ENCODE measurements around the gene FLT4. TPM values are rescaled to one million over a fixed set of nuclear protein-coding genes. Genes with fewer than 3 reads are reported as not detected.

Gene FLT4
- total RNA-seq, 1 donor from 2014 or later = 26.8 TPM

- no peak for DNase-seq (ENCODE audit: low spot score)
These were observed 40.7 kb downstream of the FLT4 start for GRCh38 chr5:180608572-180609310.

DNA sequence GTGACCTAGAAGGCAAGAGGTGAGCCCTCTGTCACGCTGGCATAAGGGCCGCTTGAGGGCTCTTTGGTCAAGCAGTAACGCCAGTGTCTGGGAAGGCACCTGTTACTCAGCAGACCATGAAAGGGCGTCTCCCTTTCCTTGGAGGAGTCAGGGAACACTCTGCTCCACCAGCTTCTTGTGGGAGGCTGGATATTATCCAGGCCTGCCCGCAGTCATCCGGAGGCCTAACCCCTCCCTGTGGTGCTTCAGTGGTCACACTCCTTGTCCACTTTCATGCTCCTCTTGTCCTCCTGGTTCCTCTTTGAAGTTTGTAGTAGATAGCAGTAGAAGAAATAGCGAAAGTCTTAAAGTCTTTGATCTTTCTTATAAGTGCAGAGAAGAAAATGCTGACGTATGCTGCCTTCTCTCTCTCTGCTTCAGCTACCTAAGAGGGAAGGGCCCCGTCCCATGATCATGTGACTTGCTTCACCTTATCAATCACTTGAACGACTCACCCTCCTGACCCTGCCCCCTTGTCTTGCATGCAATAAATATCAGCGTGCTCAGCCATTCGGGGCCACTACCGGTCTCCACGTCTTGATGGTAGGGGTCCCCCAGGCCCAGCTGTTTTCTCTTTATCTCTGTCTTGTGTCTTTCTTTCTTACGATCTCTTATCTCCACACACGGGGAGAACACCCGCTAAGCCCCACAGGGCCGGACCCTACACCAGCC lies 41.4 kb downstream of the FLT4 start:
- no peak for DNase-seq (ENCODE audit: low spot score)

GRCh38 chr5:180606215-180606785 lies 43.1 kb downstream of the FLT4 start:
- DNase-seq (ENCODE audit: low spot score) = no peak

- no peak for DNase-seq (ENCODE audit: low spot score)
These were observed 43.7 kb downstream of the FLT4 start for GRCh38 chr5:180605554-180606214.

DNA sequence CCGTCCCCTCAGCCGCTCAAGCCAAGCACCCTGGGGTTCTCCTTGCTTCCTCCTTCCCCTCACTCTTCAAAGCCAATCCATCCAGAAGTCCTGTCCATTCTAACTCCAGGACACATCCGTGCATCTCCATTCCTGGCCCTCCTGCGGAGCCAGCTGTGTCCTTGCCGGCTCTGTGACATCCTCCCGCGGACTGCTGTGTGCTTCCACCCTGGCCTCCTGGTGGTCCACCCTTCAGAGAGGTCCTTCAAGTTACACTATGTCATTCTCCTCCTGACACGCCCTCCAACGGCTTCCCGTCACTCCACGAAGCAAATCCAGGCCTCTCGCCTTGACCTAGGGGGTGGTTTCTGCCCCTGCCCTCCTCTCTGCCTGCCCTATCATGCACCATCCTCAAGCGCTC lies 45.1 kb downstream of the FLT4 start:
- DNase-seq (ENCODE audit: low spot score) = no peak

DNA sequence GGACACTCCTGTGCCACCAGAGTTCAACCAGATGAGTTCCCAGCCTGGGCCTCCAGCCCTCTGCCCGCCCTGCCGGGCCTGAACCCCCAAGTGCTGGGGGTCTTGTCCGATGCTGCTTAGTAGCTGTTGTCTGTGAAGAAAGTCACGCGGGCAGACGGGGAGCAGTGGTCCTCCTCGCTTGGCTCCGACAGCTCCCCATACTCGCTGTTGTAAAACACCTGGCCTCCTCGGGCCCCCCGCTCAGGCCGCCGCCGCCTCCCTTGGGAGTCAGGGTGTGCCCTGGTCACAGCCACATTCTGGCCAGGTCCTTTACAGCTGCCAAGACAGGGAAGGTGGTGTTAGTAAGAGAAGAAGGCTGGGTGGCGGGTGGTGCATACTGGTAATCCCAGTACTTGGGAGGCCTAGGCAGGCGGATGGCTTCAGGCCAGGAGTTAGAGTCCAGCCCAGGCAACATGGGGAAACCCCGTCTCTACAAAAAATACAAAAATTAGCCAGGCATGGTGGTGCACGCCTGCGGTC lies 46.3 kb downstream of the FLT4 start:
- no peak for DNase-seq (ENCODE audit: low spot score)

DNA sequence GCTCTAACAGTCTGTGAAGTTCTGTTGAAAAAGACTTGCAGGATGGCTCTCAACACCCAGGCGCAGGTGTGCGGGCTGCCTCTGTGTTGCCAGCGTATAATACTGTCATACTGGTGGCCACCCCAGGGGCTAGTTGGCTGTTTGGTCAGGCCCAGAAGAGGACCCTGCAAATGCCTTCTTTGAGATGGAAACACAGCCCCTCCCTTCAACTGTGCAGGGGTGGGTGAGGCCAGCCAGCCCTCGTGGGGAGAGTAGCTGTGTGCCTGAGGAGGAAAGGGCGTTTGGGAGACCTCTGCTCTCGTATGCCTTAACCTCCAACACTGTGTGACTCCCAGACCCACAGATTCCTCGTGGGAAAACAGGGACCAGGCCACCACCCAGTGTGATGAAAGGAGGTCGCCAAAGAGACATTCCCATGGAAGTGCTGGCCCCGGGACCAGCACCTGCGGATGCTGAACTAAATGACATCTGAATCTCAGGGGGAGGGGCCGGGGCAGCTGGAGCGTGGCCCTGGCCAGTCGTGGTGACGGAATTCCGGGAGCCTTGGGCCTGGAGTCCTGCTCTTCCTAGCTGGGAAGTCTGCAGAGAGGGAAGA lies 46.8 kb downstream of the FLT4 start:
- DNase-seq (ENCODE audit: low spot score) = peak; percentile 74

- peak; percentile 81 for DNase-seq (ENCODE audit: low spot score)
These were observed 47.6 kb downstream of the FLT4 start for GRCh38 chr5:180601591-180602480.

DNA sequence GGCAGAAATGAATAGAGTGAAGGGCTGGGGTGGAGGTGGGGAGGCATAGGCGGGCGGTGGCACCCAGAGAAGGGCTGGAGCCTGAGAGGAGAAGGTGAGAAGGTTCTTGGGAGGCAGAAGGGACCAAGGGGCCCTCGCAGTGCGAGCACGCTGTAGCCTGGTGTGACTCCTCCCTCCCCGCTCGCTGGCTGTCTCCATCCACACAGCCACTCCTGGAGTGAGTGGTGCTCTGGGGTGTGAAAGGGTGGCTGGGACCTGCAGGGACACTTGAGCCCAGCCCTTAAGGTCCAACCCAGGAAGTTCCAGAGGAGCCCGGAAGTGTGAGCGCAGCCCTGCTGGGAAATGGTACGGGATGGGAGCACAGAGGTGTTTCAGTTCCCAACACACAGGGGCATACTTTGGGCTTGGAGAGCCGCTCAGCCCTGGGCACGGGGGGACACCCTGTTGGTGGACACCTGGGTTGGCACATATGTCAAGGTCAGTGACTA lies 48.8 kb downstream of the FLT4 start:
- peak; percentile 73 for DNase-seq (ENCODE audit: low spot score)

DNA sequence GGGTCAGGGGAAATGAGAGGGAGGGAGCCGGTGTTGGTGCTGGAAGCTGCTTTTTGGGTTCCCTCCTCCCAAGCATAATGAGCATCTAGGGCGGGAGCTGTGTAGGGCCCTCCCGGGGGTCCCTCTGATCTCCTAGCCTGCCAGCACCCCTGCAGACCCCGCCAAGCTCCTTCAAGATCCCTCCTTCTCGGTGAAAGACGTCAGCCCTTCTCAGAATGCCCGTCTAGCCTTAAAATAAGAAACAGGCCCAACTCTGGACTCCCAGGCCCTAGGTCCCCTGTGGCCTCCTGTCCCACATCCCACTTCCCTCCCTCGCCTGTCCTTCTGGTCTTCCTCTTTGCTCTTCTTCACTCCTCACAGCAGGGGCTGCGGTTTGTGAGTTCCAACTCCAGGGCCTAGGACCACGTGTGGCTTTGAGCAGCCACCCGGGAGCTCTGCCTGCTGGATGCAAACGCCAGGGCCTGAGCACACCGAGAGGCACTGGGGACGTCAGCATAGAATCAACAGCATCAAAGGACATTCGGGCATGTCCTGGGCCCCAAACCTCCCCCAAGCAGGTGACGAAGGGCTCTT lies 49.3 kb downstream of the FLT4 start:
- DNase-seq (ENCODE audit: low spot score) = peak; percentile 49

DNA sequence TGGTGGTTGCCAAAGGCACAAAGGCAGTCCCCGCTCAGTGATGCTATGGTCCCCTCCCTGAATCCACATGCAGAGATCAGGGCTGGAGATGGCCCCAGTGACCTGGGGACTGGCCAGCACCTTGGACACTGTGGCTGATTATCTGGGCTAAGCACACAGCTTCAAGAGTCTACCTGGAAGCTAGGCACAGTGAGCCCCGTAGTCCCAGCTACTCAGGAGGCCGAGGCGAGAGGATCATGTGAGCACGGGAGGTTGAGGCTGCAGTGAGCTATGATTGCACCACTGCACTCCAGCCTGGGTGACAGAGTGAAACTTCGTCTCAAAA lies 49.8 kb downstream of the FLT4 start:
- peak; percentile 73 for DNase-seq (ENCODE audit: low spot score)

GRCh38 chr5:180598797-180599589 lies 50.4 kb downstream of the FLT4 start:
- DNase-seq (ENCODE audit: low spot score) = peak; percentile 72

GRCh38 chr5:180598316-180598701 lies 51.1 kb downstream of the FLT4 start:
- peak; percentile 80 for DNase-seq (ENCODE audit: low spot score)

- DNase-seq (ENCODE audit: low spot score) = no peak
These were observed 52.6 kb downstream of the FLT4 start for GRCh38 chr5:180596668-180597231.

DNA sequence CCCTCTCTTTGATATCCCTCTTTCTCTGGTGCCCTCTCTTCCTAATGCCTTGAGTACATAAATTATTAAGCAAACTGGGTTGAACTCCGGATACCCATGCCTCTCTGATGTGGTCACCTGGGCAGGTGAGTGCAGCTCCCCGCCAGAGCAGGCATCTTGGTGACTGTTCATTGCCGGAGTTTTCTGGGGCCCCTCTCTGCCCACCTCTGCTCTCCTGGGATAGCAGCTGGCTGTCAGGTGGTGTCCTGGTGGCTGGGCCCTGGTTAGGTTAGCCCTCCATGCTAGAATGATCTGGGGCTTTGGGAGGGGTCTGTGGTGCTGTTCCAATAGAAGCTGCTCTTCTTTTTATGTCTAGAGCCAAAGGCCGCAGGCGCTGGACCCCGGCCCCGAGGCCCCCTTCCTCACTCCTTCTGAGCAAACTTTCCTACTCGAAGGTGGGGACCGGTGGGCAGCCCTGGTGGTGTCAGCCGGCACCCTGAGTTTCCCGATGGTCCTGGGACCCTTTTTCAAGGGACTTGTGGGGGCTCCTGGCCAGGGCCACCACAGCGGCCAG lies 53.2 kb downstream of the FLT4 start:
- DNase-seq (ENCODE audit: low spot score) = no peak

DNA sequence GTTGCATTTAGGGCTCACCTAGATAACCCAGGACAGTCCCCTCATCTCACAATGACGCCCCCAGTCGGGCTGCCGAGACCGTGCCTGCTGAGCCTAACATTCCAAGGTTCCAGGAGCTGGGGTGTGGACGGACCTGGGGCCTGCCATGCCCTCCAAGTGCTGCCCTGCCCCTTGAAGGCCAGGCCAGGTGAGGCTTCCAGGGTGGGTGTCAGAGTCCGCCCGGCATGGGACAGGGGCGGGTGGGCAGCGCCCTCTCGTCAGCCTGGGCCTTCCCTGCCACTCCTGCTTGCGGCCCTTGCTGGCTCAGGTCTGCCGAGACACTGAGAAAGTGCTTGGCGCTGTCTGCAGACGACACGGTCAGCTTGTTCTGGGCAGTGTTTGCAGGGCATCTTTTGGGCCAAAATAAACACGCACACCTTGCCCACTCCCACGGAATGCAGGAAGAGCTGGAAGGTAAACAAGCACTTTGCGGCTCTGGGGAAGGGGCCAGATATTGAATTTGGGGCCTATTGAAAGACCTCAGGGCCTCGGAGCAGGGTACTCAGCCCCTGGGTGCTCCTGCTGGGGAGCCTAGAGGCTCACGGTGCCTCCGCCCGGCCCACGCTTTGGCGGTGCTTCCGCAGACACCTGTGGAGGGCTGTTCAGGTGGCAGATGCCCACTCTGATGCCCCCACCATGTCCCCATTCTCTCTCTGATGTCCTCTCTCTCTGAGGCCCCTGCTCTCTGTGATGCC lies 53.9 kb downstream of the FLT4 start:
- DNase-seq (ENCODE audit: low spot score) = no peak

- DNase-seq (ENCODE audit: low spot score) = no peak
These were observed 54.4 kb downstream of the FLT4 start for GRCh38 chr5:180595046-180595379.
